ENCODE results near the gene MICAL3. TPM values are rescaled to one million over a fixed set of nuclear protein-coding genes. Genes with fewer than 3 reads are reported as not detected.
A peak's percentile ranks its signal among the peaks of the same experiment; 100 is the strongest.

The MICAL3 gene
- total RNA-seq, 1 donor from 2014 or later: 33.6 TPM

GRCh38 chr22:17924076-17924475 lies 100.3 kb downstream of the MICAL3 start:
- no peak overlapping the region for H3K9ac ChIP-seq
- no peaks in the 10 kb centered on the region for H3F3A ChIP-seq (ENCODE audit: low read depth)
- no peak overlapping the region for H2AFZ ChIP-seq (replicated peaks)
- H3K4me1 ChIP-seq: peaks cover 14% of the 10 kb centered on the region
- no peaks in the 10 kb centered on the region for H3K27me3 Mint-ChIP-seq (ENCODE audit: insufficient read depth, low read depth)
- TF ChIP-seq EZH2 (IDR thresholded peaks at IDR 0.05) (no peak), CTCF (IDR thresholded peaks at IDR 0.05) (no peak)
- DNase-seq (ENCODE audit: low spot score): no peak
- peaks cover 6% of the 10 kb centered on the region for H3K27me3 ChIP-seq
- H3K27ac Mint-ChIP-seq: no peak overlapping the region
- no peaks in the 10 kb centered on the region for H3K36me3 Mint-ChIP-seq
- no peak overlapping the region for H3K4me3 ChIP-seq
- no peak overlapping the region for H3K27ac ChIP-seq
- no peaks in the 10 kb centered on the region for H3K9me3 Mint-ChIP-seq
- H3K9me3 ChIP-seq (ENCODE audit: low read depth): no peaks in the 10 kb centered on the region
- no peak overlapping the region for H3K4me2 ChIP-seq
- H3K4me1 Mint-ChIP-seq: peaks cover 22% of the 10 kb centered on the region
- peaks cover 74% of the 10 kb centered on the region for H4K20me1 ChIP-seq (ENCODE audit: low read depth)
- peaks cover 70% of the 10 kb centered on the region for H3K79me2 ChIP-seq (ENCODE audit: low read depth)
- no peaks in the 10 kb centered on the region for H3K36me3 ChIP-seq
- no peak overlapping the region for H3K4me3 Mint-ChIP-seq

- peaks cover 14% of the 10 kb centered on the region for H3K4me1 ChIP-seq
- Mint-ChIP-seq H3K27me3 (ENCODE audit: insufficient read depth, low read depth) (no peaks in the 10 kb centered on the region), H3K27ac (no peak overlapping the region), H3K4me1 (peaks cover 22% of the 10 kb centered on the region), H3K36me3 (no peaks in the 10 kb centered on the region), H3K4me3 (no peak overlapping the region), H3K9me3 (no peaks in the 10 kb centered on the region)
- H4K20me1 ChIP-seq (ENCODE audit: low read depth): peaks cover 80% of the 10 kb centered on the region
- H3F3A ChIP-seq (ENCODE audit: low read depth): no peaks in the 10 kb centered on the region
- H2AFZ ChIP-seq (replicated peaks): no peak overlapping the region
- TF ChIP-seq EZH2 (IDR thresholded peaks at IDR 0.05) (no peak), CTCF (IDR thresholded peaks at IDR 0.05) (no peak), EZH2phosphoT487 (IDR thresholded peaks at IDR 0.05) (no peak)
- H3K79me2 ChIP-seq (ENCODE audit: low read depth): peaks cover 69% of the 10 kb centered on the region
- no peak overlapping the region for H3K4me2 ChIP-seq
- H3K36me3 ChIP-seq: no peaks in the 10 kb centered on the region
- H3K27me3 ChIP-seq: peaks cover 6% of the 10 kb centered on the region
- H3K27ac ChIP-seq: no peak overlapping the region
- DNase-seq (ENCODE audit: low spot score): no peak
- no peak overlapping the region for H3K9ac ChIP-seq
- H3K4me3 ChIP-seq: no peak overlapping the region
- H3K9me3 ChIP-seq (ENCODE audit: low read depth): no peaks in the 10 kb centered on the region
Measured at GRCh38 chr22:17922925-17923903, 101.1 kb downstream of the MICAL3 start.

GRCh38 chr22:17921871-17922821 lies 102.2 kb downstream of the MICAL3 start:
- H3K4me3 Mint-ChIP-seq: no peak overlapping the region
- H3K79me2 ChIP-seq (ENCODE audit: low read depth): peaks cover 71% of the 10 kb centered on the region
- H3K4me3 ChIP-seq: no peak overlapping the region
- H3F3A ChIP-seq (ENCODE audit: low read depth): no peaks in the 10 kb centered on the region
- peaks cover 22% of the 10 kb centered on the region for H3K4me1 Mint-ChIP-seq
- H3K27ac ChIP-seq: no peak overlapping the region
- peaks cover 14% of the 10 kb centered on the region for H3K4me1 ChIP-seq
- no peak overlapping the region for H3K9ac ChIP-seq
- H3K27me3 Mint-ChIP-seq (ENCODE audit: insufficient read depth, low read depth): no peaks in the 10 kb centered on the region
- H3K4me2 ChIP-seq: peak overlapping the region; percentile 60
- no peak for TF ChIP-seq EZH2 (IDR thresholded peaks at IDR 0.05)
- no peak for TF ChIP-seq EZH2phosphoT487 (IDR thresholded peaks at IDR 0.05)
- TF ChIP-seq CTCF (IDR thresholded peaks at IDR 0.05): no peak
- H3K36me3 Mint-ChIP-seq: no peaks in the 10 kb centered on the region
- H3K36me3 ChIP-seq: no peaks in the 10 kb centered on the region
- peaks cover 88% of the 10 kb centered on the region for H4K20me1 ChIP-seq (ENCODE audit: low read depth)
- peak overlapping the region; percentile 58 for H3K27ac Mint-ChIP-seq
- DNase-seq (ENCODE audit: low spot score): peak; percentile 72
- no peaks in the 10 kb centered on the region for H3K9me3 ChIP-seq (ENCODE audit: low read depth)
- H2AFZ ChIP-seq (replicated peaks): no peak overlapping the region
- H3K9me3 Mint-ChIP-seq: no peaks in the 10 kb centered on the region
- peaks cover 6% of the 10 kb centered on the region for H3K27me3 ChIP-seq

Measured in neural progenitor cell (in vitro differentiated cells).